Pancreas (tissue), 10 donors: ENCODE results near the gene SPARC. TPM values are rescaled to one million over a fixed set of nuclear protein-coding genes. Genes with fewer than 3 reads are reported as not detected.
A peak's percentile ranks its signal among the peaks of the same experiment; 100 is the strongest.

Source experiments
- ATAC-seq, 4 donors: fragments of 200-7000 bp; cut with Tn5 transposase; one replicate each; pipeline versions ENCODE4 v1.8.0 to v1.9.1; 2020; ENCODE audit warnings: mild to moderate bottlenecking in 4 of 4, moderate library complexity in 4 of 4
- DNase-seq, 6 donors: peaks; one replicate each; pipeline ENCODE4 v3.0.0-alpha.2; 2020
- FAIRE-seq: peaks from 2 replicates; lab custom pipeline; 2012; peaks lifted over from hg19 to GRCh38; lab: Jason Lieb, UNC
- H3K27ac ChIP-seq, 4 donors: fragments of 200-600 bp; sonication (generic); 1 replicate in 3 of 4; 2 replicates in 1 of 4; pipeline versions ENCODE4 v1.5.0 to v1.8.0; 2020
- H3K27me3 ChIP-seq, 4 donors: fragments of 200-600 bp; one replicate each; pipeline ENCODE4 v1.8.0; 2021
- H3K36me3 ChIP-seq, 3 donors: fragments of 200-600 bp; sonication (generic) in 1 of 3; one replicate each; pipeline versions ENCODE4 v1.5.0 to v1.8.0; 2020 to 2021
- H3K4me1 ChIP-seq, 3 donors: fragments of 200-600 bp; one replicate each; pipeline ENCODE4 v1.8.0; 2021
- H3K4me3 ChIP-seq, 4 donors: fragments of 200-600 bp; sonication (generic) in 2 of 4; one replicate each; pipeline versions ENCODE4 v1.5.0 to v1.8.0; 2020 to 2021
- H3K9me3 ChIP-seq, 4 donors: fragments of 200-600 bp; one replicate each; pipeline ENCODE4 v1.8.0; 2021
- WGBS, 2 donors: extraction: QIAGEN DNeasy Blood & Tissue Kit; methylation state at CpG; one replicate each; pipeline ENCODE4 v1.1.7; 2013; 5-methylcytosine and 5-hydroxymethylcytosine counted together
- intact Hi-C, 3 donors: fragments of 100-400 bp; cut with DNase I; formaldehyde crosslinking; loops; one replicate each; pipeline versions ENCODE4 v1.11.1 to v1.14.2; 2022
- polyA plus RNA-seq, 2 donors: library from polyadenylated mRNA; stranded (reverse); fragments of 200-250 nt; gene quantifications; one replicate each; pipeline ENCODE4 v1.2.3, GENCODE V29; 2013
- total RNA-seq, 6 donors: library from RNA; stranded (reverse); fragmentation: NEBNext Ultra II Directional in 4 of 6; extraction: Animal tissue kit (Norgen Biotek cat#: 25700) in 4 of 6; gene quantifications; one replicate each; pipeline versions ENCODE4 v1.2.1 to v1.2.4, GENCODE V29; 2021 to 2023
- TF ChIP-seq, protein P1 (sequence below), 4 donors: fragments of 200-600 bp; sonication (generic) in 3 of 4; IDR thresholded peaks; one replicate each; pipeline versions ENCODE4 v1.5.0 to v1.8.0; 2021; ENCODE audit warnings: antibody characterized with exemption in 4 of 4
- donor health status: healthy with polysubstance abuse.
- donor health status: DM: no; HTN: no; CAD: no; lungs with moderate emphysema.
- donor health status: DM: no; HTN: no; CAD: no.
- donor health status: control.
- donor health status: control.
- donor health status: Bipolar disorder and iron deficiency.
- donor health status: DM: yes; HTN: yes; CAD: no.
- donor health status: DM: no; HTN: no; CAD: no.
- donor health status: DM: no; HTN: no; CAD: no.
- donor health status: DM: yes; HTN: yes; CAD: no.

SPARC gene, protein sequence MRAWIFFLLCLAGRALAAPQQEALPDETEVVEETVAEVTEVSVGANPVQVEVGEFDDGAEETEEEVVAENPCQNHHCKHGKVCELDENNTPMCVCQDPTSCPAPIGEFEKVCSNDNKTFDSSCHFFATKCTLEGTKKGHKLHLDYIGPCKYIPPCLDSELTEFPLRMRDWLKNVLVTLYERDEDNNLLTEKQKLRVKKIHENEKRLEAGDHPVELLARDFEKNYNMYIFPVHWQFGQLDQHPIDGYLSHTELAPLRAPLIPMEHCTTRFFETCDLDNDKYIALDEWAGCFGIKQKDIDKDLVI
- total RNA-seq, result 100 to 1,000 TPM in 3 of 6 donors, 10 to 100 TPM in 3; 35.5 to 608 (median 86.6) TPM
- 10 to 100 TPM; 27.2 to 57.1 TPM for polyA plus RNA-seq

DNA sequence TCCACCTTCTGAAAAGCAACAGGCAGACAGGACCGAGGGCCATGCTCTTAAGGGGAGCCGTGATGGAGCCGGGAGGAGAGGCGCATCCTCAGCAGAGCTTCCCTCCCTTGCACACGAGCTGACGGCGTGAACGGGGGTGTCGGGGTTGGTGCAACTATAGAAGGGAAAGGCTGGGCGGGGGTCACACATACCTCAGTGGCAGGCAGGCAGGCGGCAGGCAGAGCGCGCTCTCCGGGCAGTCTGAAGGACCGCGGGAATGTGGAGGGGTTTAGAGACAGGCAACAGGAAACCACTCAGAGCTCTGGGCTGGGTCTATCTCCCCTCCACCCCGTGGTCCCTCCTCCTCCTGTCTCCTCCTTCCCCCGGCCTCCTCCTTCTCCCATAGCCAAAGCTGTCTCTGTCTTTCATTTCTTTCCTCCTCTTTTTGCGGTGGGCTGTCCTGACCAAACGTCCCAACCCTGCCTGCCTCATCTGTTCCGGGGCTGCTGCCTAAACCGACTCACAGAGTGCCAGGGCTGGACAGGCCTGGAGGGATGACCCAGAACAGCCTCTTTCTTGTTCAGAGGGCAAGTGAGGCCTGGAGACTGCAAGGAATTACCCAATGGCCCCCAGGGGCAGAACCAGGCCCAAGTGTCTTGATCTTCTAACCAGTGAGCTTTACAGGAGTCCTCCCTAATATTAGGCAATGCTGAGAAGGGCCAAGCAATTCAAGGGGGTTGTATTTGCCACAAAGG lies at the start of gene SPARC:
TSS of gene SPARC (minus strand) at position 242 of the 734 bp plus-strand sequence. CDS start 10,727 bp downstream, outside the sequence.
- peak within 1 kb of the TSS in 2 of 4 donors; percentile 9 to 35 for H3K4me3 ChIP-seq
- H3K9me3 ChIP-seq, result no peaks in the 10 kb centered on the region
- WGBS, 2 donors, result 18 to 20% methylated on average over 22 of the region's 22 CpGs
- intact Hi-C loops, result no loop called here
- TF ChIP-seq, protein P1, sequence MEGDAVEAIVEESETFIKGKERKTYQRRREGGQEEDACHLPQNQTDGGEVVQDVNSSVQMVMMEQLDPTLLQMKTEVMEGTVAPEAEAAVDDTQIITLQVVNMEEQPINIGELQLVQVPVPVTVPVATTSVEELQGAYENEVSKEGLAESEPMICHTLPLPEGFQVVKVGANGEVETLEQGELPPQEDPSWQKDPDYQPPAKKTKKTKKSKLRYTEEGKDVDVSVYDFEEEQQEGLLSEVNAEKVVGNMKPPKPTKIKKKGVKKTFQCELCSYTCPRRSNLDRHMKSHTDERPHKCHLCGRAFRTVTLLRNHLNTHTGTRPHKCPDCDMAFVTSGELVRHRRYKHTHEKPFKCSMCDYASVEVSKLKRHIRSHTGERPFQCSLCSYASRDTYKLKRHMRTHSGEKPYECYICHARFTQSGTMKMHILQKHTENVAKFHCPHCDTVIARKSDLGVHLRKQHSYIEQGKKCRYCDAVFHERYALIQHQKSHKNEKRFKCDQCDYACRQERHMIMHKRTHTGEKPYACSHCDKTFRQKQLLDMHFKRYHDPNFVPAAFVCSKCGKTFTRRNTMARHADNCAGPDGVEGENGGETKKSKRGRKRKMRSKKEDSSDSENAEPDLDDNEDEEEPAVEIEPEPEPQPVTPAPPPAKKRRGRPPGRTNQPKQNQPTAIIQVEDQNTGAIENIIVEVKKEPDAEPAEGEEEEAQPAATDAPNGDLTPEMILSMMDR (IDR thresholded peaks at IDR 0.05), result no peak
- H3K27ac ChIP-seq, result peak within 1 kb of the TSS in 2 of 4 donors; percentile 34 to 47
- no peak for FAIRE-seq
- DNase-seq, result peak in 3 of 6 donors; percentile 18 to 30 (median 21)
- no peaks in the 10 kb centered on the region for H3K4me1 ChIP-seq
- H3K36me3 ChIP-seq, result no peaks in the 10 kb centered on the region
- ATAC-seq, result peak in 3 of 4 donors; percentile 74 to 84 (median 78)
- peaks cover 0 to 4% (median 0%) of the 10 kb centered on the region in 4 donors for H3K27me3 ChIP-seq

DNA sequence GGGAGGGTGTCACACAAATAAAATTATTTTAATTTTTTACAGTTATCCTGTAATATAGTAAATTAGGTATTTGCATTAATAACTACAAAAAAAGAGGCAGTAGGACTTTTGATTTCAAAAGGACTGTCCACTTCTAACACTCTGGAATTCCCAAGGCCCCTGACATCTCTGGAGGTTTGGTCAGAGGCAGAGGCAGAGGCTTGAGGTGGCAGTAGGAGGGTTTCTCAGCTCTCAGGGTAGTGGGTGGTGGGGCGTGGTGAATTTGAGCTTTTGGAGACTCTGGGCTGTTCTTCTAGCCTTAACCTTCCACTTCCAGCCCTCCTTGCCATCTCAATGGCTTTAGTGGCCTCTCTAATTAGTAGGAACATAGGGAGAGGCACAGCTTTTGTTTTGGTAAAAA lies 48.9 kb upstream of the SPARC start:
- Histone ChIP-seq H3K36me3 (no peaks in the 10 kb centered on the region), H3K9me3 (no peaks in the 10 kb centered on the region), H3K4me3 (no peak overlapping the region), H3K27me3 (no peaks in the 10 kb centered on the region), H3K4me1 (no peaks in the 10 kb centered on the region), H3K27ac (no peak overlapping the region)
- TF ChIP-seq, protein P1 (IDR thresholded peaks at IDR 0.05), result no peak
- FAIRE-seq (no peak), ATAC-seq (no peak), DNase-seq (no peak)
- 90 to 100% methylated on average over 1 of the region's 1 CpG for whole genome bisulfite sequencing, 2 donors
- intact Hi-C loops, result no loop called here

DNA sequence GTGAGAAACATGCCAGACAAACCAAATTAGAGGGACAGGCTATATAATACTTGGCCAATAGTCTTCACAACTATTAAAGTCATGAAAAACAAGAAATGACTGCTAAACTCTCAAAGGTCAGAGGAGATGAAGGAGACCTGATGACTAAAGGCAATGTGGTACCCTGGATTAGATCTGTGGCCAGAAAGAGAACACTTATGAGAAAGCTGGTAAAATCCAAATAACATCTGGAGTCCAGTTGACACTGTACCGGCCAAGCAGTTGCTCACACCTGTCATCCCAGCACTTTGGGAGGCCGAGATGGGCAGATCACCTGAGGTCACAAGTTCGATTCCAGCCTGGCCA lies 47.3 kb upstream of the SPARC start:
- DNase-seq, result no peak
- WGBS, 2 donors, result 95 to 99% methylated on average over 3 of the region's 3 CpGs
- intact Hi-C loops, result no loop called here

DNA sequence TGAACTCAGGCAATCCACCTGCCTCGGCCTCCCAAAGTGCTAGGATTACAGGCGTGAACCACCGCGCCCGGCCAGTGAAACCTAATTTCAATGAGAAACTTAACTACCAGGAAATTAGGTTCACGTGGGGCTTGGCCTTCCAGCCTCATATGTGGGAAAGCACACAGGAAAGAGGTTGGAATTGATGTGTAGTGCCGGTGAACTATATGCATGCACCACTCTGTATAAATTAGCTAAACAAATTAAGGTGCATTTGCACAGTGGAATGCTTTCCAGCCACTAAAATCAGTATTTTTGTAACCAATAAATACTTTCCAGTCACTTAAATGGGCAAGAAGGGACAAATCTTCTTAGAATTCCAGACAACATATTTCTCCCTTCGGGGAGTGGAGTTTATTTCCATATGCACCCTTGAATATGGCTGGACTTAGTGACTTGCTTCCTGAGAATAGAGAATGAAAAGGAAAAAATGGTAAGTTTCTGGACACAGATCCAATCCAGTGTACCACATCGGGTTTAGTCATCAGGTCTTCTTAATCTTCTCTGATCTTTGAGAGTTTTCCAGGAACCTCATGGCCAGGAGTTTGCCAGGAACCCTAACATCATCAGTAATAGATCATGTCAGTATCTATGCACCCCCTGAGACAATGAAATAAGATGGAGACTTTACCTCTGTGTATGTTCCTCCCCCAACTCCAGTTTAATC lies 46.8 kb upstream of the SPARC start:
- H3K27ac ChIP-seq, result no peak overlapping the region
- DNase-seq (no peak), FAIRE-seq (no peak), ATAC-seq (no peak)
- no peaks in the 10 kb centered on the region for H3K36me3 ChIP-seq
- no peak overlapping the region for H3K4me3 ChIP-seq
- 96% methylated on average over 9 of the region's 9 CpGs for WGBS, 2 donors
- no peaks in the 10 kb centered on the region for H3K4me1 ChIP-seq
- H3K27me3 ChIP-seq, result no peaks in the 10 kb centered on the region
- no peaks in the 10 kb centered on the region for H3K9me3 ChIP-seq
- TF ChIP-seq, protein P1 (IDR thresholded peaks at IDR 0.05), result no peak
- intact Hi-C loops, result no loop called here

More for the DNA sequence above, 47.3 kb upstream of the SPARC start:
- H3K27me3 ChIP-seq, result no peaks in the 10 kb centered on the region
- FAIRE-seq (no peak), ATAC-seq (no peak)
- no peak overlapping the region for H3K27ac ChIP-seq
- no peaks in the 10 kb centered on the region for H3K4me1 ChIP-seq
- TF ChIP-seq, protein P1 (IDR thresholded peaks at IDR 0.05), result no peak
- no peaks in the 10 kb centered on the region for H3K36me3 ChIP-seq
- H3K4me3 ChIP-seq, result no peak overlapping the region
- H3K9me3 ChIP-seq, result no peaks in the 10 kb centered on the region
